K562 (cell line): Measurements from ENCODE around the gene SELENOI. TPM values are rescaled to one million over a fixed set of nuclear protein-coding genes. Genes with fewer than 3 reads are reported as not detected.
A peak's percentile ranks its signal among the peaks of the same experiment; 100 is the strongest.

Source experiments
- ATAC-seq: fragments of 200-7000 bp; cut with Tn5 transposase; 3 replicates; pipeline ENCODE4 v1.9.1; 2020; ENCODE audit warnings: moderate library complexity
- BruUV-seq: library from RNA; stranded (reverse); fragments of 400-500 nt; replicated peaks from 2 replicates; lab custom pipeline; 2021; lab: Mats Ljungman, UMichigan
- CTCF ChIA-PET: fragments of 300-600 bp; formaldehyde crosslinking; extraction: SDS; loops from one replicate; lab custom pipeline; 2021; ENCODE audit warnings: low intra/inter-chr PET ratio; lab: Yijun Ruan, JAX
- POLR2A ChIA-PET: fragments of 300-600, 350-650 bp; sonication (Branson Sonifier 250); formaldehyde crosslinking; extraction: SDS; loops from one replicate; lab custom pipeline; 2021; ENCODE audit warnings: antibody characterized with exemption, inconsistent platforms; lab: Yijun Ruan, JAX
- DNase-seq, 4 experiments: peaks; one replicate each; pipeline versions ENCODE4 v3.0.0 to v3.0.0-alpha.2; 2011 to 2018; ENCODE audit warnings: low spot score in 3 of 4, mixed read lengths in 3 of 4; ENCODE audit errors: extremely low read depth in 1 of 4
- FAIRE-seq: peaks from 2 replicates; lab custom pipeline; 2011; peaks lifted over from hg19 to GRCh38; lab: Jason Lieb, UNC
- H2AFZ ChIP-seq: 2 replicates; pipeline ENCODE4 v1.6.0; 2011; ENCODE audit warnings: low read depth, low read length, control low read depth, inconsistent platforms
- H3K27ac ChIP-seq: fragments of 200-600 bp; 3 replicates; pipeline ENCODE4 v1.8.0; 2011; ENCODE audit warnings: low read depth, mild to moderate bottlenecking, control low read depth, inconsistent platforms, low read length, moderate library complexity, mixed read lengths; ENCODE audit errors: extremely low read depth
- H3K27me3 ChIP-seq, 2 experiments: fragments of 300-600 bp in 1 of 2; 2 replicates in 1 of 2; 3 replicates in 1 of 2; pipeline versions ENCODE4 v1.6.0 to v1.8.0; 2011; ENCODE audit warnings: inconsistent platforms in 2 of 2, low read length in 2 of 2, mild to moderate bottlenecking in 1 of 2, mixed read lengths in 1 of 2, moderate library complexity in 1 of 2; ENCODE audit not compliant: control insufficient read depth in 2 of 2, insufficient read depth in 2 of 2
- H3K36me3 ChIP-seq: fragments of 300-600 bp; 3 replicates; pipeline ENCODE4 v1.8.0; 2011; ENCODE audit warnings: mild to moderate bottlenecking, low read length, inconsistent platforms; ENCODE audit not compliant: control insufficient read depth, insufficient read depth
- H3K4me1 ChIP-seq, 2 experiments: fragments of 200-600 bp in 1 of 2; replicated peaks in 1 of 2; 2 replicates in 1 of 2; 3 replicates in 1 of 2; pipeline versions ENCODE4 v1.5.1 to v1.8.0; 2011; ENCODE audit warnings: inconsistent platforms in 2 of 2, low read length in 2 of 2, mild to moderate bottlenecking in 1 of 2, mixed read lengths in 1 of 2, moderate library complexity in 1 of 2; ENCODE audit not compliant: control insufficient read depth in 2 of 2, insufficient read depth in 2 of 2
- H3K4me2 ChIP-seq: 2 replicates; pipeline ENCODE4 v1.6.1; 2011; ENCODE audit warnings: low read length, control low read depth, inconsistent platforms, mixed read lengths; ENCODE audit not compliant: insufficient read depth
- H3K4me3 ChIP-seq: fragments of 200-600 bp; sonication (generic), shearing (Covaris generic); 2 replicates; pipeline ENCODE4 v1.5.1; 2016; ENCODE audit warnings: control low read depth, inconsistent platforms
- H3K79me2 ChIP-seq: fragments of 200-600 bp; 3 replicates; pipeline ENCODE4 v1.8.0; 2011; ENCODE audit warnings: low read length, inconsistent platforms; ENCODE audit not compliant: control insufficient read depth, insufficient read depth
- H3K9ac ChIP-seq, 2 experiments: 2 replicates each; pipeline versions ENCODE4 v1.6.0 to v1.6.1; 2011; ENCODE audit warnings: low read depth in 2 of 2, low read length in 2 of 2, control low read depth in 1 of 2, inconsistent platforms in 1 of 2, mild to moderate bottlenecking in 1 of 2, mixed read lengths in 1 of 2; ENCODE audit not compliant: insufficient read depth in 1 of 2
- H3K9me1 ChIP-seq: one replicate; pipeline ENCODE4 v1.6.0; 2011; ENCODE audit warnings: inconsistent platforms, mild to moderate bottlenecking, low read length, moderate library complexity; ENCODE audit not compliant: control insufficient read depth, insufficient read depth
- H3K9me3 ChIP-seq: replicated peaks from 2 replicates; pipeline ENCODE4 v1.5.1; 2011; ENCODE audit warnings: low read depth, low read length, inconsistent platforms; ENCODE audit not compliant: control insufficient read depth, insufficient read depth
- H4K20me1 ChIP-seq: replicated peaks from 2 replicates; pipeline ENCODE4 v1.6.1; 2011; ENCODE audit warnings: low read length, inconsistent platforms, mixed read lengths; ENCODE audit not compliant: control insufficient read depth, insufficient read depth
- FOXJ3 ChIP-seq: sonication (generic); formaldehyde crosslinking; IDR thresholded peaks from 2 replicates; pipeline ENCODE4 v1.4.0; 2020; ENCODE audit warnings: mild to moderate bottlenecking, missing genetic modification reagents
- HNRNPLL ChIP-seq: fragments of 200-400 bp; formaldehyde crosslinking; IDR thresholded peaks from 2 replicates; pipeline ENCODE4 v1.6.1; 2017; ENCODE audit warnings: low read length, low read depth, mild to moderate bottlenecking; ENCODE audit not compliant: poor library complexity, severe bottlenecking
- MECOM ChIP-seq: fragments of 250-450 bp; sonication (Bioruptor Pico); IDR thresholded peaks from 2 replicates; pipeline ENCODE4 v1.8.0; 2022; ENCODE audit warnings: inconsistent platforms
- NR3C1 ChIP-seq: sonication (generic); formaldehyde crosslinking; IDR thresholded peaks from 2 replicates; pipeline ENCODE4 v1.8.1; 2022; ENCODE audit warnings: missing genetic modification reagents
- PHF21A ChIP-seq: fragments of 450-650 bp; IDR thresholded peaks from 2 replicates; pipeline ENCODE4 v1.6.1; 2017; ENCODE audit warnings: low read depth, borderline replicate concordance
- PTTG1 ChIP-seq: fragments of 450-650 bp; IDR thresholded peaks from 2 replicates; pipeline ENCODE4 v1.6.1; 2016; ENCODE audit warnings: low read depth, mild to moderate bottlenecking, missing genetic modification characterization, missing compliant biosample characterization
- RBFOX2 ChIP-seq: fragments of 200-400 bp; formaldehyde crosslinking; IDR thresholded peaks from 2 replicates; pipeline ENCODE4 v1.6.1; 2017; ENCODE audit warnings: low read depth, mild to moderate bottlenecking, low read length, moderate library complexity
- TRIM24 ChIP-seq, 2 experiments: fragments of 450-650 bp; IDR thresholded peaks; 2 replicates each; pipeline ENCODE4 v1.6.1; 2016
- ZFP36 ChIP-seq: fragments of 150-350 bp; IDR thresholded peaks from 2 replicates; pipeline ENCODE4 v1.6.1; 2018; ENCODE audit warnings: low read length, low read depth; ENCODE audit not compliant: partially characterized antibody
- ZNF274 ChIP-seq: IDR thresholded peaks from 2 replicates; pipeline ENCODE4 v1.6.1; 2011; ENCODE audit warnings: low read depth, mild to moderate bottlenecking, low read length, moderate library complexity, borderline replicate concordance
- ZNF75A ChIP-seq: fragments of 450-650 bp; formaldehyde crosslinking; IDR thresholded peaks from 2 replicates; pipeline ENCODE4 v1.4.0; 2020; ENCODE audit warnings: mild to moderate bottlenecking
- ZNF764 ChIP-seq: fragments of 250-450 bp; sonication (Bioruptor Pico); IDR thresholded peaks from 2 replicates; pipeline ENCODE4 v1.4.0; 2020; ENCODE audit warnings: low read depth, mild to moderate bottlenecking, moderate library complexity
- ZNF778 ChIP-seq: fragments of 450-650 bp; formaldehyde crosslinking; IDR thresholded peaks from 2 replicates; pipeline ENCODE4 v1.4.0; 2020; ENCODE audit warnings: mild to moderate bottlenecking, moderate library complexity
- WGBS: fragments of 100-300 bp; shearing (Covaris generic); methylation state at CpG from one replicate; pipeline ENCODE4 v1.1.6; 2016; ENCODE audit warnings: low coverage, mixed read lengths; ENCODE audit not compliant: insufficient coverage; ENCODE audit errors: missing lambda C conversion rate; 5-methylcytosine and 5-hydroxymethylcytosine counted together
- in situ Hi-C: fragments of 300-500 bp; cut with MboI; formaldehyde crosslinking; loops from 4 replicates; pipeline ENCODE4 v1.15.0; 2018; ENCODE audit warnings: inconsistent platforms, mixed read lengths
- intact Hi-C: fragments of 100-400 bp; cut with micrococcal nuclease; formaldehyde crosslinking; loops from 2 replicates; pipeline ENCODE4 v1.14.2; 2022
- polyA plus RNA-seq, 8 experiments: library from polyadenylated mRNA; depleted of rRNA in 4 of 8; stranded (reverse) in 5 of 8; unstranded in 3 of 8; fragments of >200 nt; fragmentation: Nextera tagmentation in 2 of 8; fragmentation: Illumina TruSeq in 1 of 8; extraction: Ambion mirVana in 2 of 8; extraction: Trizol in 1 of 8; gene quantifications; 2 replicates each; pipeline versions ENCODE4 v1.2.1 to v1.2.3, GENCODE V29; 2011 to 2014; ENCODE audit warnings: inconsistent platforms in 1 of 8, missing spikeins in 1 of 8
- total RNA-seq, 7 experiments: library from RNA; depleted of rRNA in 6 of 7; stranded (reverse); fragments of >200 nt in 6 of 7; fragmentation: Illumina TruSeq in 2 of 7; extraction: Trizol in 2 of 7; gene quantifications; 2 replicates each; pipeline versions ENCODE4 v1.2.1 to v1.2.3, GENCODE V29; 2011 to 2021; ENCODE audit warnings: low replicate concordance in 1 of 7
- TF ChIP-seq, protein P1 (sequence below): fragments of 450-650 bp; conservative IDR thresholded peaks from 2 replicates; pipeline ENCODE4 v1.6.1; 2016; ENCODE audit warnings: missing genetic modification characterization, low read depth, mild to moderate bottlenecking, missing compliant biosample characterization, moderate library complexity

SELENOI gene
- total and polyA plus RNA-seq, 9 of the 15 experiments (the other 6 are each of a cell fraction or from before 2014, with no cell fraction given), result 9.6 to 46.9 (median 24.4) TPM

DNA sequence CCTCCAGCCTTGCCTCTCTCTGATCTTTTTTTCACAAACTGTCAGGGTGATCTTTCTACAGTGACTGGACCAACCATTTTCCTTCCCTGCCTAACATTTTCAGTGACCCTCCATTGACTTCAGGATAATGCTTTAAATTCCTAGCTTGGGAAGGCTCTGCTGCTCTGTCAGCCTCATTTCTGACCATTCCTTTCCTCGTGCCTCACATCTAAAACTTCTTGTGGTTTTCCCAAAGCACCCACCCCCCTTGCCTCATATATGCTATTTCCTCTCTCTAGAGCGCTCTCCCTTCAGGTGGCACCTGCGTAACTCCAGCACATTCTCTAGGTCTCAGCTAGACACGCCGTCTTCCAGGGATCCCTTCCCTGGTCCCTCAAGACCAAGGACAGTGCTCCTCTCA lies 93.0 kb downstream of the SELENOI start:
- TF ChIP-seq ZNF274, result no peak
- TF ChIP-seq FOXJ3 (CRISPR knock-in tag), result no peak
- TF ChIP-seq ZFP36, result no peak
- TF ChIP-seq ZNF75A (CRISPR knock-in tag), result no peak
- TF ChIP-seq PHF21A, result no peak
- TF ChIP-seq ZNF764 (CRISPR knock-in tag), result no peak
- no peak for TF ChIP-seq HNRNPLL
- no peak for TF ChIP-seq TRIM24 (IDR thresholded peaks at IDR 0.05)
- TF ChIP-seq MECOM (CRISPR knock-in tag), result no peak
- TF ChIP-seq, protein P1, sequence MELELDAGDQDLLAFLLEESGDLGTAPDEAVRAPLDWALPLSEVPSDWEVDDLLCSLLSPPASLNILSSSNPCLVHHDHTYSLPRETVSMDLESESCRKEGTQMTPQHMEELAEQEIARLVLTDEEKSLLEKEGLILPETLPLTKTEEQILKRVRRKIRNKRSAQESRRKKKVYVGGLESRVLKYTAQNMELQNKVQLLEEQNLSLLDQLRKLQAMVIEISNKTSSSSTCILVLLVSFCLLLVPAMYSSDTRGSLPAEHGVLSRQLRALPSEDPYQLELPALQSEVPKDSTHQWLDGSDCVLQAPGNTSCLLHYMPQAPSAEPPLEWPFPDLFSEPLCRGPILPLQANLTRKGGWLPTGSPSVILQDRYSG (tag), result no peak
- TF ChIP-seq RBFOX2, result no peak
- no peak for TF ChIP-seq ZNF778 (CRISPR knock-in tag)
- no peak for TF ChIP-seq PTTG1
- no peak for TF ChIP-seq NR3C1 (CRISPR knock-in tag)
- Histone ChIP-seq H3K27ac (no peak overlapping the region), H4K20me1 (no peaks in the 10 kb centered on the region), H3K9me3 (no peaks in the 10 kb centered on the region), H3K4me1 (peaks cover 2 to 6% of the 10 kb centered on the region in 2 experiments; a peak in 3 of 5 replicates), H3K4me2 (no peak overlapping the region; the same call in 1 of the 2 replicates), H3K36me3 (no peaks in the 10 kb centered on the region), H3K9ac (no peak overlapping the region), H3K4me3 (no peak overlapping the region), H3K27me3 (no peaks in the 10 kb centered on the region), H3K9me1 (no peaks in the 10 kb centered on the region), H3K79me2 (no peaks in the 10 kb centered on the region), H2AFZ (peak overlapping the region; percentile 30)
- ChIA-PET POLR2A (no interaction called here), CTCF (no interaction called here)
- WGBS, result 49% methylated on average over 5 of the region's 5 CpGs
- FAIRE-seq (no peak), ATAC-seq (no peak), DNase-seq (no peak)
- intact Hi-C loops, result no loop called here
- no TSS peak for BruUV-seq
- in situ Hi-C loops, result no loop called here
